MM.1S (cell line): ENCODE measurements around the gene TTLL6.

Source experiments
- DNase-seq: peaks from one replicate; pipeline ENCODE4 v3.0.0-alpha.2; 2015
- H2AFZ ChIP-seq: fragments of 300-600 bp; sonication (generic); 2 replicates; pipeline ENCODE4 v1.6.0; 2016; ENCODE audit warnings: antibody characterized with exemption, low read length
- H3F3A ChIP-seq: fragments of 300-600 bp; sonication (generic); 2 replicates; pipeline ENCODE4 v1.6.1; 2016; ENCODE audit warnings: mild to moderate bottlenecking, antibody characterized with exemption, low read length, moderate library complexity, mixed read lengths; ENCODE audit not compliant: insufficient read depth
- H3K27ac ChIP-seq: fragments of 300-600 bp; sonication (generic); 2 replicates; pipeline ENCODE4 v1.5.1; 2016; ENCODE audit warnings: mild to moderate bottlenecking, low read length
- H3K27me3 ChIP-seq: fragments of 300-600 bp; sonication (generic); replicated peaks from 2 replicates; pipeline ENCODE4 v1.6.0; 2016; ENCODE audit warnings: low read length; ENCODE audit not compliant: insufficient read depth
- H3K36me3 ChIP-seq: fragments of 300-600 bp; sonication (generic); replicated peaks from 2 replicates; pipeline ENCODE4 v1.6.1; 2016; ENCODE audit warnings: mild to moderate bottlenecking, low read length, mixed read lengths; ENCODE audit not compliant: insufficient read depth
- H3K4me1 ChIP-seq: fragments of 300-600 bp; sonication (generic); 2 replicates; pipeline ENCODE4 v1.6.1; 2016; ENCODE audit warnings: low read length, mixed read lengths
- H3K4me2 ChIP-seq: fragments of 300-600 bp; sonication (generic); 2 replicates; pipeline ENCODE4 v1.6.0; 2016; ENCODE audit warnings: low read depth, low read length
- H3K4me3 ChIP-seq: fragments of 300-600 bp; sonication (generic); 2 replicates; pipeline ENCODE4 v1.5.1; 2016; ENCODE audit warnings: low read length, mixed read lengths
- H3K79me2 ChIP-seq: fragments of 300-600 bp; sonication (generic); 2 replicates; pipeline ENCODE4 v1.6.1; 2016; ENCODE audit warnings: mixed run types, low read length, mixed read lengths
- H3K9ac ChIP-seq: fragments of 300-600 bp; sonication (generic); 2 replicates; pipeline ENCODE4 v1.6.1; 2016; ENCODE audit warnings: low read length, mixed read lengths
- H3K9me2 ChIP-seq: fragments of 300-600 bp; sonication (generic); replicated peaks from 2 replicates; pipeline ENCODE4 v1.6.1; 2016; ENCODE audit warnings: mild to moderate bottlenecking, low read length, mixed read lengths; ENCODE audit not compliant: insufficient read depth
- H3K9me3 ChIP-seq: fragments of 300-600 bp; sonication (generic); replicated peaks from 2 replicates; pipeline ENCODE4 v1.6.1; 2016; ENCODE audit warnings: mild to moderate bottlenecking, low read length, mixed read lengths; ENCODE audit not compliant: insufficient read depth
- H4K20me1 ChIP-seq: fragments of 300-600 bp; sonication (generic); 2 replicates; pipeline ENCODE4 v1.6.1; 2016; ENCODE audit warnings: mild to moderate bottlenecking, low read length, moderate library complexity, mixed read lengths; ENCODE audit not compliant: insufficient read depth
- EZH2 ChIP-seq: fragments of 300-600 bp; sonication (generic); optimal IDR thresholded peaks from 2 replicates; pipeline ENCODE3; 2017; ENCODE audit warnings: low read depth, mild to moderate bottlenecking, antibody characterized with exemption, low read length, mixed read lengths
- EZH2phosphoT487 ChIP-seq: fragments of 300-600 bp; sonication (generic); IDR thresholded peaks from 2 replicates; pipeline ENCODE4 v1.6.1; 2018; ENCODE audit warnings: antibody characterized with exemption, low read length
- TF ChIP-seq, protein P1 (sequence below): fragments of 300-600 bp; sonication (generic); IDR thresholded peaks from 2 replicates; pipeline ENCODE4 v1.5.1; 2016; ENCODE audit warnings: antibody characterized with exemption, low read length, mixed read lengths

Gene TTLL6

DNA sequence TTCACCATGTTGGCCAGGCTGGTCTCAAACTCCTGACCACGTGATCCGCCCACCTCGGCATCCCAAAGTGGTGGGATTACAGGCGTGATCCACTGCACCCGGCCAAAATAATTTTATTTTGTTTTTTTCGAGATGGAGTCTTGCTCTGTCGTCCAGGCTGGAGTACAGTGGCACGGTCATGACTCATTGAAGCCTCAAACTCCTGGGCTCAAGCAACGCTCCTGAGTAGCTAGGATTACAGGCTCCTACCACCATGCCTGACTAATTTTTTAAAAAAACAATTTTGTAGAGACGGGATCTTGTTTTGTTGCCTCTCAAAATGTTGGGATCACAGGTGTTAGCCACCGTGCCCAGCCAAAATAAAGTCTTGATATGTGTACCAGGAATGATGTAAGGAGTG lies 2.4 kb upstream of the TTLL6 start:
- no peaks in the 10 kb centered on the region for H4K20me1 ChIP-seq
- H2AFZ ChIP-seq, result no peak overlapping the region
- H3K9me2 ChIP-seq, result no peaks in the 10 kb centered on the region
- H3F3A ChIP-seq, result 0 out of 2 replicates have a peak, but pooled peaks cover 9% of the 10 kb centered on the region
- no peaks in the 10 kb centered on the region for H3K79me2 ChIP-seq
- H3K4me2 ChIP-seq, result no peak overlapping the region
- DNase-seq, result no peak
- no peaks in the 10 kb centered on the region for H3K9me3 ChIP-seq
- peaks cover 29% of the 10 kb centered on the region for H3K27me3 ChIP-seq
- no peaks in the 10 kb centered on the region for H3K36me3 ChIP-seq
- H3K9ac ChIP-seq, result no peak overlapping the region
- no peak overlapping the region for H3K27ac ChIP-seq
- TF ChIP-seq, protein P1, sequence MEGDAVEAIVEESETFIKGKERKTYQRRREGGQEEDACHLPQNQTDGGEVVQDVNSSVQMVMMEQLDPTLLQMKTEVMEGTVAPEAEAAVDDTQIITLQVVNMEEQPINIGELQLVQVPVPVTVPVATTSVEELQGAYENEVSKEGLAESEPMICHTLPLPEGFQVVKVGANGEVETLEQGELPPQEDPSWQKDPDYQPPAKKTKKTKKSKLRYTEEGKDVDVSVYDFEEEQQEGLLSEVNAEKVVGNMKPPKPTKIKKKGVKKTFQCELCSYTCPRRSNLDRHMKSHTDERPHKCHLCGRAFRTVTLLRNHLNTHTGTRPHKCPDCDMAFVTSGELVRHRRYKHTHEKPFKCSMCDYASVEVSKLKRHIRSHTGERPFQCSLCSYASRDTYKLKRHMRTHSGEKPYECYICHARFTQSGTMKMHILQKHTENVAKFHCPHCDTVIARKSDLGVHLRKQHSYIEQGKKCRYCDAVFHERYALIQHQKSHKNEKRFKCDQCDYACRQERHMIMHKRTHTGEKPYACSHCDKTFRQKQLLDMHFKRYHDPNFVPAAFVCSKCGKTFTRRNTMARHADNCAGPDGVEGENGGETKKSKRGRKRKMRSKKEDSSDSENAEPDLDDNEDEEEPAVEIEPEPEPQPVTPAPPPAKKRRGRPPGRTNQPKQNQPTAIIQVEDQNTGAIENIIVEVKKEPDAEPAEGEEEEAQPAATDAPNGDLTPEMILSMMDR, result no peak
- TF ChIP-seq EZH2phosphoT487 (no peak), EZH2 (no peak)
- H3K4me3 ChIP-seq, result no peak overlapping the region
- H3K4me1 ChIP-seq, result no peaks in the 10 kb centered on the region

DNA sequence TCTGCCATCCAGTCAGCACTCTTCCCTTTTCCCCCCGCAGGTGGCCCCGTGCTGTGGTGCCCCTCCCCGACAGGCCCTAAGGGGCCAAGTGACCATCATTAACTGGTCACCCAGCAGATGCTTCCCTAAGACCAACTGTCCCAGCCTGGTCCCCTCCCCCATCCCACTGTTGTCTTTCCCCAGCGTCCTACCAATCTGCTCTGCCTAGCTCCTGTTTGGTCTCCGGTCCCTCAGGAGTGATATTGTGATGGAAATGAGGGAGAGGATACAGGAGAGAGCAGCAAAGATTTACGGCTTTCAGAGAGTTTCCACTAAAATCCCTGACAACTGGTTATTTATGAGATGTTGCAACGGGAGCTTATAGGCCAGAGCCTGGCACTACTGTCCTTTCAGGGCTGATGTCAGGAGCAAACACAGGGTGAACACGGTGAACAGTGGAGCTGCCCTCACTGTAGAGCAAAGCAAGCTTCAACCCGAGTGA lies 1.4 kb upstream of the TTLL6 start:
- no peaks in the 10 kb centered on the region for H3K9me3 ChIP-seq
- no peak overlapping the region for H2AFZ ChIP-seq
- H3K4me1 ChIP-seq, result no peaks in the 10 kb centered on the region
- no peak overlapping the region for H3K9ac ChIP-seq
- 0 out of 2 replicates have a peak, but pooled peaks cover 9% of the 10 kb centered on the region for H3F3A ChIP-seq
- no peaks in the 10 kb centered on the region for H4K20me1 ChIP-seq
- H3K4me3 ChIP-seq, result no peak overlapping the region
- DNase-seq, result no peak
- no peaks in the 10 kb centered on the region for H3K36me3 ChIP-seq
- no peak overlapping the region for H3K27ac ChIP-seq
- TF ChIP-seq EZH2, result no peak
- TF ChIP-seq, protein P1, result no peak
- TF ChIP-seq EZH2phosphoT487, result no peak
- peaks cover 29% of the 10 kb centered on the region for H3K27me3 ChIP-seq
- H3K79me2 ChIP-seq, result no peaks in the 10 kb centered on the region
- no peak overlapping the region for H3K4me2 ChIP-seq
- no peaks in the 10 kb centered on the region for H3K9me2 ChIP-seq

DNA sequence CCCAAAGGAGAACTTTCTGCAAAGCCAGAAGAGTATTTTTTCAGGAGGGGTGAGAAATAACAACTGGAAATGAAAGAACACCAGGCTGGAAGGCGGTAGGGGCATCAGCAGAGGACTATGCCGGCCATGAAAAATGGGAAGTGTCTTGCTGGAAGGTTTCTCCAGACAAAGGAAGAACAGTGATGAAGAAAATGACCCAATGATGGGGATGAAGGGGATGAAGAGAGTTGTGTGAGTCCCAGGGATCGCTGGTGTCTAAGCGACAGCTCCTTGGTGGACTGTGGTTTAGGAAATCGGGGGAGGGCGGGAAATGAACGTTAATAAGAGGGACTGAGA lies 623 bp downstream of the TTLL6 start:
- TF ChIP-seq EZH2 (no peak), EZH2phosphoT487 (no peak)
- TF ChIP-seq, protein P1, result no peak
- peaks cover 29% of the 10 kb centered on the region for H3K27me3 ChIP-seq
- no peaks in the 10 kb centered on the region for H4K20me1 ChIP-seq
- 0 out of 2 replicates have a peak, but pooled peaks cover 9% of the 10 kb centered on the region for H3F3A ChIP-seq
- no peaks in the 10 kb centered on the region for H3K36me3 ChIP-seq
- H3K27ac ChIP-seq, result no peak overlapping the region
- H2AFZ ChIP-seq, result peak overlapping the region; percentile 79
- no peaks in the 10 kb centered on the region for H3K4me1 ChIP-seq
- no peak for DNase-seq
- no peak overlapping the region for H3K9ac ChIP-seq
- peak overlapping the region; percentile 84; the same call in 1 of the 2 replicates for H3K4me2 ChIP-seq
- no peaks in the 10 kb centered on the region for H3K79me2 ChIP-seq
- no peaks in the 10 kb centered on the region for H3K9me2 ChIP-seq
- H3K4me3 ChIP-seq, result peak overlapping the region; percentile 62
- H3K9me3 ChIP-seq, result no peaks in the 10 kb centered on the region
